HG03469 (cell line): ENCODE data around the gene FKBP1C.

Source experiments
- ATAC-seq: cut with Tn5 transposase; IDR thresholded peaks from one replicate; pipeline ENCODE4 v1.9.1; 2021; ENCODE audit warnings: mild to moderate bottlenecking, moderate library complexity, moderate number of reproducible peaks; ENCODE audit not compliant: unreplicated experiment

FKBP1C gene

GRCh38 chr6:63259153-63259552, 47.9 kb downstream of the FKBP1C start:
- ATAC-seq: no peak

DNA sequence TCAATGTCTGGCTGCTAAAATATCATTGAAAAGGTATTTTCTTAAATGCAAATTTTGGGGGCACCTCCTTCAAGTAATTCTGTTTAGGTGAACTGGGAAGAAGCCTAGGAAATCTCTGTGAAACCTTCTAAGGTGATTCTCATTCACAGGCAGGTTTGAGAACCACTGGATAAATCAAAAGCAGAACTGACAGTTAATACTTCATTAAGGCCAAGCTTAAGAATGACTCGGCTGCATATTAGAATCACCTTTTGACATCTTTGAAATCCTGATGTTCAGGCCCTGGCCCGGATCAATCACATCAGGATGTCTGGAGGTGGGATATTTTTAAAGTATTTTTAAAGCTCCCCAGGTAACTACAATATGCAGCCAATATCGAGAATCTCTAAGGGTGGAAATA, 50.6 kb downstream of the FKBP1C start:
- peak; percentile 78 for ATAC-seq
